HFFc6 (cell line): ENCODE data around the gene CMSS1. TPM values are rescaled to one million over a fixed set of nuclear protein-coding genes. Genes with fewer than 3 reads are reported as not detected.

Experiments
- DNase-seq: peaks from one replicate; pipeline ENCODE4 v3.0.0-alpha.2; 2018
- H3K27ac Mint-ChIP-seq: 2 replicates; pipeline ENCODE4 v1.8.0; 2020; ENCODE audit warnings: mild to moderate bottlenecking, mixed read lengths
- H3K27me3 Mint-ChIP-seq: 2 replicates; pipeline ENCODE4 v1.8.0; 2021; ENCODE audit warnings: mild to moderate bottlenecking, moderate library complexity, mixed read lengths; ENCODE audit not compliant: insufficient read depth
- H3K36me3 Mint-ChIP-seq: 2 replicates; pipeline ENCODE4 v1.8.0; 2021; ENCODE audit warnings: low read depth, mixed read lengths
- H3K4me1 Mint-ChIP-seq: 2 replicates; pipeline ENCODE4 v1.8.0; 2020; ENCODE audit warnings: low read depth, mixed read lengths
- H3K4me3 Mint-ChIP-seq: 2 replicates; pipeline ENCODE4 v1.8.0; 2020; ENCODE audit warnings: mild to moderate bottlenecking, moderate library complexity, mixed read lengths
- H3K9me3 Mint-ChIP-seq: 2 replicates; pipeline ENCODE4 v1.8.0; 2020; ENCODE audit warnings: mild to moderate bottlenecking, mixed read lengths
- CTCF ChIP-seq: fragments of 200-600 bp; sonication (generic); IDR thresholded peaks from 2 replicates; pipeline ENCODE4 v1.5.0; 2021; ENCODE audit warnings: antibody characterized with exemption, mild to moderate bottlenecking
- long read RNA-seq: library from polyadenylated mRNA; unstranded; transcript quantifications from one replicate; pipeline ENCODE4 v2.0.0, GENCODE V29; 2019
- total RNA-seq, 6 experiments: library from RNA; stranded (reverse); fragmentation: NEBNext Ultra II Directional; extraction: Animal tissue kit (Norgen Biotek cat#: 25700); gene quantifications; 2 replicates in 1 of 6; 3 replicates in 5 of 6; pipeline ENCODE4 v1.2.3, GENCODE V29; 2021

The CMSS1 gene
- 10 to 100 TPM; 27.8 to 47.0 (median 38.1) TPM for total RNA-seq
- long read RNA-seq, partial matches to known transcripts, result 0 of 4 reads
- long read RNA-seq, other reads (novel, unspliced or antisense), result 3 of 4 reads

- Mint-ChIP-seq H3K9me3 (no peaks in the 10 kb centered on the region), H3K27me3 (peaks cover 4% of the 10 kb centered on the region), H3K4me3 (peak within 1 kb of the TSS; percentile 97), H3K4me1 (peaks cover 21% of the 10 kb centered on the region), H3K36me3 (no peaks in the 10 kb centered on the region), H3K27ac (peak within 1 kb of the TSS; percentile 99)
- DNase-seq, result peak; percentile 92
- peak; percentile 63 for TF ChIP-seq CTCF
These were observed at the start of gene CMSS1 for GRCh38 chr3:99817437-99818240. Gene CMSS1 (plus strand): TSS chr3:99817862.

- no peak for DNase-seq
- TF ChIP-seq CTCF, result no peak
- Mint-ChIP-seq H3K36me3 (no peaks in the 10 kb centered on the region), H3K4me1 (peaks cover 46% of the 10 kb centered on the region), H3K4me3 (no peak overlapping the region), H3K9me3 (no peaks in the 10 kb centered on the region), H3K27me3 (peaks cover 3% of the 10 kb centered on the region; the same call in 1 of the 2 replicates), H3K27ac (no peak overlapping the region)
These were observed 49.5 kb upstream of the CMSS1 start for GRCh38 chr3:99768126-99768525.

GRCh38 chr3:99768808-99769501 is 48.7 kb upstream of the CMSS1 start:
- Mint-ChIP-seq H3K4me1 (peaks cover 44% of the 10 kb centered on the region), H3K36me3 (no peaks in the 10 kb centered on the region), H3K4me3 (no peak overlapping the region), H3K27ac (no peak overlapping the region), H3K27me3 (peaks cover 3% of the 10 kb centered on the region; the same call in 1 of the 2 replicates), H3K9me3 (no peaks in the 10 kb centered on the region)
- TF ChIP-seq CTCF, result no peak
- DNase-seq, result no peak

GRCh38 chr3:99772171-99772570 is 45.5 kb upstream of the CMSS1 start:
- H3K27ac Mint-ChIP-seq, result no peak overlapping the region
- no peak for TF ChIP-seq CTCF
- H3K4me1 Mint-ChIP-seq, result peaks cover 49% of the 10 kb centered on the region
- no peak overlapping the region for H3K4me3 Mint-ChIP-seq
- H3K36me3 Mint-ChIP-seq, result peaks cover 5% of the 10 kb centered on the region
- no peak for DNase-seq
- H3K27me3 Mint-ChIP-seq, result peaks cover 4% of the 10 kb centered on the region; the same call in 1 of the 2 replicates
- H3K9me3 Mint-ChIP-seq, result no peaks in the 10 kb centered on the region

- Mint-ChIP-seq H3K9me3 (no peaks in the 10 kb centered on the region), H3K27ac (no peak overlapping the region), H3K4me1 (peaks cover 49% of the 10 kb centered on the region), H3K27me3 (peaks cover 4% of the 10 kb centered on the region; the same call in 1 of the 2 replicates), H3K4me3 (no peak overlapping the region), H3K36me3 (peaks cover 5% of the 10 kb centered on the region)
- TF ChIP-seq CTCF, result no peak
- DNase-seq, result no peak
These were observed 45.0 kb upstream of the CMSS1 start for GRCh38 chr3:99772671-99773070.
